Osteocyte (in vitro differentiated cells): Measurements from ENCODE around the gene NLRC5. TPM values are rescaled to one million over a fixed set of nuclear protein-coding genes. Genes with fewer than 3 reads are reported as not detected.

Experiments
- DNase-seq: peaks from one replicate; pipeline ENCODE4 v3.0.0; 2021; ENCODE audit warnings: mixed read lengths; ENCODE audit not compliant: unreplicated experiment; ENCODE audit errors: extremely low spot score
- H3K27ac Mint-ChIP-seq: one replicate; pipeline ENCODE4 v1.8.0; 2021; ENCODE audit warnings: mild to moderate bottlenecking, mixed read lengths; ENCODE audit not compliant: unreplicated experiment
- H3K27me3 Mint-ChIP-seq: one replicate; pipeline ENCODE4 v1.8.0; 2021; ENCODE audit warnings: mixed read lengths; ENCODE audit not compliant: unreplicated experiment
- H3K36me3 Mint-ChIP-seq: one replicate; pipeline ENCODE4 v1.8.0; 2021; ENCODE audit warnings: mixed read lengths; ENCODE audit not compliant: unreplicated experiment
- H3K4me1 Mint-ChIP-seq: one replicate; pipeline ENCODE4 v1.8.0; 2021; ENCODE audit warnings: mixed read lengths; ENCODE audit not compliant: unreplicated experiment
- H3K4me3 Mint-ChIP-seq: one replicate; pipeline ENCODE4 v1.8.0; 2021; ENCODE audit warnings: mild to moderate bottlenecking, moderate library complexity, mixed read lengths; ENCODE audit not compliant: unreplicated experiment
- H3K9me3 Mint-ChIP-seq: one replicate; pipeline ENCODE4 v1.8.0; 2021; ENCODE audit warnings: mixed read lengths; ENCODE audit not compliant: unreplicated experiment
- CTCF ChIP-seq: fragments of 200-600 bp; sonication (generic); IDR thresholded peaks from 2 replicates; pipeline ENCODE4 v1.5.0; 2021; ENCODE audit warnings: antibody characterized with exemption, mild to moderate bottlenecking, moderate library complexity
- total RNA-seq: library from RNA; stranded (reverse); gene quantifications from 2 replicates; pipeline ENCODE4 v1.2.1, GENCODE V29; 2021

Gene NLRC5
- total RNA-seq, 1 donor from 2014 or later, result 24.7 TPM

- Mint-ChIP-seq H3K9me3 (no peaks in the 10 kb centered on the region), H3K4me1 (peaks cover 7% of the 10 kb centered on the region), H3K36me3 (peaks cover 11% of the 10 kb centered on the region), H3K4me3 (no peak overlapping the region), H3K27me3 (no peaks in the 10 kb centered on the region), H3K27ac (no peak overlapping the region)
- no peak for DNase-seq
- no peak for TF ChIP-seq CTCF
These were observed 47.0 kb downstream of the NLRC5 start for GRCh38 chr16:57036315-57036714.

GRCh38 chr16:57036945-57037344 lies 47.6 kb downstream of the NLRC5 start:
- DNase-seq, result no peak
- H3K27ac Mint-ChIP-seq, result no peak overlapping the region
- no peaks in the 10 kb centered on the region for H3K9me3 Mint-ChIP-seq
- H3K27me3 Mint-ChIP-seq, result no peaks in the 10 kb centered on the region
- H3K4me3 Mint-ChIP-seq, result no peak overlapping the region
- TF ChIP-seq CTCF, result no peak
- H3K4me1 Mint-ChIP-seq, result peaks cover 7% of the 10 kb centered on the region
- H3K36me3 Mint-ChIP-seq, result peaks cover 13% of the 10 kb centered on the region

DNA sequence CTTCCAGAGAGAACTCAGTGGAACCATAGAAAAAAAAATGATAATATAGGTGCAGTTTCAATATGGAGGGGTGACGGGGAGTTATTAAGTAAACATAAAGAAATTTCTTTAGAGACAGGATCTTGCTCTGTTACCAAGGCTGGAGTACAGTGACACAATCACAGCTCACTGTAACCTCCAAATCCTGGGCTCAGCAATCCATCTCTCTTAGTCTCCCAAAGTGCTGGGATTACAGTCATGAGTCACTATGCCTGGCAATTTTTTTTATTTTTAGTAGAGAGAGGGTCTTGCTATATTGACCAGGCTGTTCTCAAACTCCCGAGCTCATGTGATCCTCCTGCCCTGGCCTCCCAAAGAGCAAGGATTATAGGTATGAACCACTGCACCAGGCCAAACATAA lies 48.8 kb downstream of the NLRC5 start:
- no peak for DNase-seq
- Mint-ChIP-seq H3K4me3 (no peak overlapping the region), H3K27me3 (no peaks in the 10 kb centered on the region), H3K27ac (no peak overlapping the region), H3K9me3 (no peaks in the 10 kb centered on the region), H3K4me1 (peaks cover 7% of the 10 kb centered on the region), H3K36me3 (peaks cover 13% of the 10 kb centered on the region)
- TF ChIP-seq CTCF, result no peak

DNA sequence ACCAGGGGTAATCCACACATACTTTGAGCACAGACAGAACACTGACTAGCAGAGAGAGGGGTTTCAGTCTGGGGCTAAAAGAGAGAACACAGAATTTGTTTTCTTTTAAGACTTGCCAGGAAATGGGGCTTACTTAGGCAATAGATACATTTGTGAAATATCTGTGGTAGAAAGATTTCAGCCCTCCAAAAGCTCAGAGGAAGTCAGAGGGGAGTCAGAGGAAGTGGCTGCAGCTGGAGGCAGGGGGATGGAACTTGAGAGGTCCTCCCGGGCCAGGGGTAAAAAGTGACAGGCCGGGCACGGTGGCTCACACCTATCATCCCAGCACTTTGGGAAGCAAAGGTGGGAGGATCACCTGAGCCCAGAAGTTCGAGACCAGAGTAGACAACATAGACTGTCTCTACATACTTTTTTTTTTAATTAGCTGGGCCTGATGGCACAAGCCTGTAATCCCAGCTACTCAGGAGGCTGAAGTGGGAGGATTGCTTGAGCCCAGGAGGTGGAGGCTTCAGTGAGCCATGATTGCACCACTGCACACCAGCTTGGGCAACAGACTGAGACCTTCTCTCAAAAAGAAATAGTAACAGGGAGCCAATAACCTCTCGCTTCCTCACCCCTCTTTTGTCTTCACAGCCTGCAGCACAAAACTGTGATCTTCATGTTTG lies 49.9 kb downstream of the NLRC5 start:
- DNase-seq, result no peak
- Mint-ChIP-seq H3K9me3 (no peaks in the 10 kb centered on the region), H3K4me1 (peaks cover 7% of the 10 kb centered on the region), H3K36me3 (peaks cover 11% of the 10 kb centered on the region), H3K4me3 (no peak overlapping the region), H3K27ac (peak overlapping the region; percentile 73), H3K27me3 (no peaks in the 10 kb centered on the region)
- no peak for TF ChIP-seq CTCF

DNA sequence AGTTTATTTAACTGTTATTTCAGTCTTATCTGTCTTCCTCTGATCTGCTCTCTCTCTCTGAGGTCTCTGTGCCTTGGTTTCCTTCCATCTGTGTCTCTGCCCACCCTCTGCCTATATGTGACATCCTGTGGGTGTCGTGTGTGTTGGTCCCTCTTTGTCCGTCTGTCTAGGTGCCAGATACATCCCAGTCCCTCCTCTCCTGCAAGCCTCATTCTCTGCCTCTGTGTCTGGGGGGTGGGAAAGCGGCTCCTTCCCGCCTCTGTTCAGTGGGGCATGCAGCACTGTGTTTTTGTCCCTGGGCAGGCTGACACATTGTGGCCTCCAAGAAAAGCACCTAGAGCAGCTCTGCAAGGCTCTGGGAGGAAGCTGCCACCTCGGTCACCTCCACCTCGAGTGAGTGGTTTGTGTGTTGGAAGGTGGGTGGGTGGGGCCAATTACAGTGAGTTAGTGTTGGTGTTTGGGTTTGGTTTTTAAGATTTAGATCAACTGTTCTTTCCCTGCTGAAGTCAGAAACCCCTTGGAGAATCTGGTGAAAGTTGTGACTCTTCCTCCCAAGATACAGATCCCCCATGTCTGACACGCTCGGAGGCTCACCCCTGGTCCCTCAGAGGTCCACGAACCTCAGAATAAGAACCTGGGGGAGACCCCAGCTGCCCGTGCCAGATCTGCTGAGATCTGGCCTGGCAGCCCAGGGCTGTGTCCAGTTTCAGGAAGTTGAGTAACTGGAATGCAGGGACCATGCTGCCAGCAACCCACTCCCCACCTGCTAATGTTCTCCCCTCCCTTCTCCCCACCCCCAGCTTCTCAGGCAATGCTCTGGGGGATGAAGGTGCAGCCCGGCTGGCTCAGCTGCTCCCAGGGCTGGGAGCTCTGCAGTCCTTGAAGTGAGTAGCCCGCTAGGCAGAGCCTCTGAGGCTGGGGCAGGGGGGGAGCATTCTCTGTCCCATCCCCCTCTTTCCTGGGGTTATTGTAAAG lies 52.1 kb downstream of the NLRC5 start:
- H3K27ac Mint-ChIP-seq, result no peak overlapping the region
- H3K4me1 Mint-ChIP-seq, result peaks cover 9% of the 10 kb centered on the region
- H3K27me3 Mint-ChIP-seq, result no peaks in the 10 kb centered on the region
- H3K36me3 Mint-ChIP-seq, result peaks cover 11% of the 10 kb centered on the region
- TF ChIP-seq CTCF, result no peak
- no peak for DNase-seq
- H3K4me3 Mint-ChIP-seq, result no peak overlapping the region
- H3K9me3 Mint-ChIP-seq, result no peaks in the 10 kb centered on the region
